HEK293T (cell line): ENCODE measurements around the gene ING5.
A peak's percentile ranks its signal among the peaks of the same experiment; 100 is the strongest.
"Not testable (repeated sequence)": the region's sequence is repeated elsewhere in the genome, so short reads cannot be mapped to it uniquely, and the experiment has no call there.

Experiments used
- CTCF ChIA-PET: fragments of 350-600 bp; formaldehyde crosslinking; extraction: SDS; loops from one replicate; lab custom pipeline; 2021; ENCODE audit warnings: antibody characterized with exemption, inconsistent platforms; lab: Yijun Ruan, JAX
- POLR2A ChIA-PET: fragments of 350-600 bp; formaldehyde crosslinking; extraction: SDS; loops from one replicate; lab custom pipeline; 2020; ENCODE audit warnings: antibody characterized with exemption, inconsistent platforms; lab: Yijun Ruan, JAX
- DNase-seq: peaks from one replicate; pipeline ENCODE4 v3.0.0; 2012; ENCODE audit warnings: mixed read lengths; ENCODE audit errors: extremely low spot score
- ARNT ChIP-seq: fragments of 450-650 bp; IDR thresholded peaks from 2 replicates; pipeline ENCODE4 v1.6.1; 2017; ENCODE audit warnings: mild to moderate bottlenecking
- BHLHE40 ChIP-seq: fragments of 450-650 bp; IDR thresholded peaks from 2 replicates; pipeline ENCODE4 v1.6.1; 2016; ENCODE audit warnings: mild to moderate bottlenecking, moderate library complexity, borderline replicate concordance
- CTBP1 ChIP-seq: fragments of 450-650 bp; IDR thresholded peaks from 2 replicates; pipeline ENCODE4 v1.6.1; 2016; ENCODE audit warnings: borderline replicate concordance
- ELF4 ChIP-seq: fragments of 450-650 bp; IDR thresholded peaks from 2 replicates; pipeline ENCODE4 v1.6.1; 2017; ENCODE audit warnings: antibody characterized with exemption
- FOXA1 ChIP-seq: fragments of 450-650 bp; IDR thresholded peaks from 2 replicates; pipeline ENCODE4 v1.6.1; 2016; ENCODE audit warnings: mild to moderate bottlenecking
- FOXK2 ChIP-seq: fragments of 450-650 bp; IDR thresholded peaks from 2 replicates; pipeline ENCODE4 v1.6.1; 2016; ENCODE audit warnings: mild to moderate bottlenecking
- FOXM1 ChIP-seq: fragments of 450-650 bp; IDR thresholded peaks from 2 replicates; pipeline ENCODE4 v1.6.1; 2017; ENCODE audit warnings: mild to moderate bottlenecking, borderline replicate concordance
- HDGF ChIP-seq: fragments of 450-650 bp; IDR thresholded peaks from 2 replicates; pipeline ENCODE4 v1.6.1; 2017; ENCODE audit warnings: antibody characterized with exemption, borderline replicate concordance
- L3MBTL2 ChIP-seq: fragments of 450-650 bp; conservative IDR thresholded peaks from 2 replicates; pipeline ENCODE4 v1.6.1; 2016; ENCODE audit warnings: mild to moderate bottlenecking
- LEF1 ChIP-seq: fragments of 450-650 bp; IDR thresholded peaks from 2 replicates; pipeline ENCODE4 v1.6.1; 2017; ENCODE audit warnings: mild to moderate bottlenecking, borderline replicate concordance
- NFRKB ChIP-seq: fragments of 450-650 bp; IDR thresholded peaks from 2 replicates; pipeline ENCODE4 v1.6.1; 2016; ENCODE audit warnings: mild to moderate bottlenecking, moderate library complexity
- SP1 ChIP-seq: fragments of 450-650 bp; IDR thresholded peaks from 2 replicates; pipeline ENCODE4 v1.6.1; 2017
- SUZ12 ChIP-seq: fragments of 450-650 bp; IDR thresholded peaks from 2 replicates; pipeline ENCODE4 v1.6.1; 2016; ENCODE audit warnings: mild to moderate bottlenecking
- TARDBP ChIP-seq: fragments of 450-650 bp; IDR thresholded peaks from 2 replicates; pipeline ENCODE4 v1.6.1; 2016
- ZNF384 ChIP-seq: fragments of 450-650 bp; IDR thresholded peaks from 2 replicates; pipeline ENCODE4 v1.6.1; 2016
- TF ChIP-seq, protein P1 (sequence below): fragments of 450-650 bp; IDR thresholded peaks from 2 replicates; pipeline ENCODE4 v1.6.1; 2016

Gene ING5

DNA sequence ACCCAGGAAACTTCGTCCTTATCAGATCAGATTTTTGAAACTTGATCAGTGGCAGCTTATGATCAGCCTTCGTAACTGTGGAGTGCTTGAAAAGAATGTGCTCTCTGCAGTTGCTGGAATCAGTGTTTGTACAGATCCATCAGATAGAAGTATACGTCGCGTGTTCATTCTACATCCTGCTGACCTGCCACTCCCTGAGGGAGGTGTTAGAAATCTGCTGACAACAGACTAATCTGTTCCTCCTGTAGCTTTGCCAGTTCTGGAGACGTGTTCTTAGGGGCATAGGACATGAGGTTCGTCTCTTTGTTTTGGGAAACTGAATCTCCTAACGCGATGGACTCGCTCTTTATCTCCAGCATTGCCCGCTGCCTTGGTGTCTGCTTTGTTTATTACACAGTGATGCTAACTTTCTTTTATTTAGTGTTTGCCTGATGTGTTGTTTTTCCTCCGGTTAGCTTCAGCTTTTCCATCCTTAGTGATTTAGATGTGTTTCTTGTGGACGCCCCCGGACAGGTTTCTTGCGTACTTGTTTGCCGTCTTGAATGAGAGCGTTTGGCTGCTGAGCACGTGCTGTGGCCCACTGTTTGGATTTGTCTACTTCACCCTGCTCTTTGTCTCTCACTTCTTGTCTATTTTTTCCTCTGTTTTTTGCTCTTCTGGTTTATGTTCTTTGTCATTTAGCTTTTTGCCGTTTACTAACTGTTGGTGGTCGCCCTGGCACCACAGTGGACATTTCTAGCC, 57.4 kb downstream of the ING5 start:
- TF ChIP-seq SP1 (no peak), ARNT (no peak), FOXK2 (no peak), L3MBTL2 (no peak), BHLHE40 (no peak), CTBP1 (no peak)
- ChIA-PET CTCF (no interaction called here), POLR2A (no interaction called here)
- no peak for DNase-seq

DNA sequence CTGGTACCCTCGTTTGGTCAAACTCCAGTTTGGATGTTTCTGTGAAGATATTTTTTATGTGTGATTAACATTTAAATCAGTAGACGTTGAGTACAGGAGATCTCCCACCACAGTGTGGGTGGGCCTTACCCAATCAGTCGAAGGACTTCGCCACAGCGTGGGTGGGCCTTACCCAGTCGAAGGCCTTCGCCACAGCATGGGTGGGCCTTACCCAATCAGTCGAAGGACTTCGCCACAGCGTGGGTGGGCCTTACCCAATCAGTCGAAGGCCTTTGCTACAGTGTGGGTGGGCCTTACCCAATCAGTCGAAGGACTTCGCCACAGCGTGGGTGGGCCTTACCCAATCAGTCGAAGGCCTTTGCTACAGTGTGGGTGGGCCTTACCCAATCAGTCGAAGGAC, 58.1 kb downstream of the ING5 start:
- CTCF ChIA-PET, DNase-seq, POLR2A ChIA-PET: not testable (repeated sequence)

DNA sequence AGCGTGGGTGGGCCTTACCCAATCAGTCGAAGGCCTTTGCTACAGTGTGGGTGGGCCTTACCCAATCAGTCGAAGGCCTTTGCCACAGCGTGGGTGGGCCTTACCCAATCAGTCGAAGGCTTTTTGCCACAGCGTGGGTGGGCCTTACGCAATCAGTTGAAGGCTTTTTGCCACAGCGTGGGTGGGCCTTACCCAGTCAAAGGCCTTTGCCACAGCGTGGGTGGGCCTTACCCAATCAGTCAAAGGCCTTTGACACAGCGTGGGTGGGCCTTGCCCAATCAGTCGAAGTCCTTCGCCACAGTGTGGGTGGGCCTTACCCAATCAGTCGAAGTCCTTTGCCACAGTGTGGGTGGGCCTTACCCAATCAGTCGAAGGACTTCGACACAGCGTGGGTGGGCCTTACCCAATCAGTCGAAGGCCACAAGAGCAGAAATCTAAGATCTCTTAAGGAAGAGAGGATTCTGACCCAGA, 58.5 kb downstream of the ING5 start:
- ChIA-PET CTCF (no interaction called here), POLR2A (no interaction called here)
- no peak for DNase-seq
- TF ChIP-seq SP1 (no peak), FOXM1 (peak; percentile 94)

DNA sequence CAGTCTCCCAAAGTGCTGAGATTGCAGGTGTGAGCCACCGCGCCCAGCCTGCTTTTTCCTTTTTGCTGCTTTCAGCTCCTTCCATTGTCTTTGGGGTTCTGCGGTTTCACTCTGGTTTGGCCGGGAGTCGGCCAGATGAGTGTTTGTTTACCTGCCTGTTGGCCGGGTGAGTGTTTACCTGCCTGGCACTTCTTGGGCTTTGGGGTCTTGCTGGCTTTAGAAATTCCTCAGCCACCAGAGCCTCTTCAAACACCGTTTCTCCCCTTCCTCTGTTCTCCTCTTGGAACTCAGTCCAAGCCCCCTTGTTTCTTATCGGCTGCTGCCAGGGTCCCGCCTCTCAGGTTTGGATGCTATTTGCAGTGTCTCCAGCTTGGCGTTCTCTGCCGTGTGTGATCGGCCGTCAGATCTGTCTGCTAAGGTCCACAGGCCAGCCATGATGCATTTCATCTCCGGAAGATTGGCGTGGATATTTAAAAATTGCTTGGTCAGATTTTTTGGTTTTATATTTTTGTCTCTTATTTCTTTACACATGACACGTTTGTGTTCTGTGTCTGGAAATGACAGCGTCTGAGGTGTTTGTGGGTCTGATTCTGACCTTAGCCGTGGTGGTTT, 60.6 kb downstream of the ING5 start:
- POLR2A ChIA-PET: no interaction called here
- DNase-seq: no peak
- CTCF ChIA-PET: no interaction called here
- TF ChIP-seq SP1 (no peak), CTBP1 (no peak), ELF4 (no peak), FOXK2 (no peak), ZNF384 (no peak), L3MBTL2 (no peak), BHLHE40 (no peak), NFRKB (no peak), TARDBP (no peak), ARNT (no peak), FOXM1 (no peak), LEF1 (no peak), FOXA1 (no peak), HDGF (no peak), SUZ12 (no peak)
- TF ChIP-seq, protein P1, sequence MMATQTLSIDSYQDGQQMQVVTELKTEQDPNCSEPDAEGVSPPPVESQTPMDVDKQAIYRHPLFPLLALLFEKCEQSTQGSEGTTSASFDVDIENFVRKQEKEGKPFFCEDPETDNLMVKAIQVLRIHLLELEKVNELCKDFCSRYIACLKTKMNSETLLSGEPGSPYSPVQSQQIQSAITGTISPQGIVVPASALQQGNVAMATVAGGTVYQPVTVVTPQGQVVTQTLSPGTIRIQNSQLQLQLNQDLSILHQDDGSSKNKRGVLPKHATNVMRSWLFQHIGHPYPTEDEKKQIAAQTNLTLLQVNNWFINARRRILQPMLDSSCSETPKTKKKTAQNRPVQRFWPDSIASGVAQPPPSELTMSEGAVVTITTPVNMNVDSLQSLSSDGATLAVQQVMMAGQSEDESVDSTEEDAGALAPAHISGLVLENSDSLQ: no peak

DNA sequence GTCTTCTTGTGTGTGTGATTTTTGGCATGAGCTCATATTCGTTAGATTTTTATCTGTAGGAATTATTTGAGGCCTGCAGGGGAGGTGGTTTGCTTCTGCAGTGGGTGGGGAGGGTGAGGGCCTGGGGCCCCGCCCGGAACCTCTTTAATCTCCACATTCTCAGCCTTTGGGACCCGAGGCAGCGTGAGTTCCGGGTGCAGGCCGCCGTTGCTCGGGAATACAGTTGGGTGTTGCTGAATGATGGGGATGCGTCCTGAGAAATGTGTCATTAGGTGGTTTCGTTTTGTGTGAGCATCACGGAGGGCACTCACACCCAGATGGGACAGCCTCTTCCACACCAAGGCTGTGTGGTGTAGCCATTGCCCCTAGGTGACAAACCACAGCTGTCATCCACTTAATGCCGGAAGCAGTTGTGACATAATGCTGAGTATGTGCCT, 61.1 kb downstream of the ING5 start:
- TF ChIP-seq CTBP1: no peak
- TF ChIP-seq TARDBP: no peak
- TF ChIP-seq SUZ12: no peak
- TF ChIP-seq FOXA1: no peak
- TF ChIP-seq LEF1: no peak
- TF ChIP-seq ELF4: no peak
- no peak for TF ChIP-seq ZNF384
- TF ChIP-seq SP1: no peak
- TF ChIP-seq L3MBTL2: no peak
- CTCF ChIA-PET: no interaction called here
- no peak for DNase-seq
- POLR2A ChIA-PET: no interaction called here

DNA sequence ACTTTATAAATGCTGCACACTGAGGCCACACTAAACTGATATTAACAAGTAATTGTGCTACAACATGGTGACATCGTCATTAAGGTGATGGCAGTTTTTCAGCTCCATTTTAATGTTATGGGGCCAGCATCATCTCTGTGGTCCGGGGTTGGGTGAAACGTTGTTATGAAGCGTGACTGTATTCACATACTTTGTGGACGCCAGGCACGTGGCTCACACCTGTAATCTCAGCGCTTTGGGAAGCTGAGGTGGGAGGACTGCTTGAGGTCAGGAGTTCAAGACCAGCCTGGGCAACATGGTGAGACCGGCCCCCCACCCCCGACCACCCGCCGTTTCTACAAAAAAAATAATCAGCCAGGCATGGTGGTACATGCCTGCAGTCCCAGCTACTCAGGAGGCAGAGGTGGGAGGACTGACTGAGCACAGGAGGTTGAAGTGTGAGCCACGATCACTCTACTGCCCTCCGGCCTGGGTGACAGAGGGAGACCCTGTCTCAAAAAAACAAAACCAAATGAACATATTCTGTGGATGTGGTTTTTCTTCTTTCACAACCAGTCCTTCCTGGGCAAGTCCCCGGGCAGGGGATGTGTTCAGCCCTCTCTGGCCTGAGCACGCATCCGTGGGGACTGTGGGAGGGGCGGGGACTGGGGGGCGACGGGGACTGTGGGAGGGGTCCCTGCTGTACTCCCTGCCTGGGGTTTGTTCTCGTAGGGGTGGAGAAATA, 61.9 kb downstream of the ING5 start:
- POLR2A ChIA-PET: no interaction called here
- no peak for TF ChIP-seq CTBP1
- no peak for TF ChIP-seq FOXA1
- TF ChIP-seq ELF4: no peak
- no peak for TF ChIP-seq ARNT
- TF ChIP-seq FOXK2: no peak
- no peak for TF ChIP-seq SUZ12
- TF ChIP-seq ZNF384: no peak
- no peak for DNase-seq
- CTCF ChIA-PET: no interaction called here

DNA sequence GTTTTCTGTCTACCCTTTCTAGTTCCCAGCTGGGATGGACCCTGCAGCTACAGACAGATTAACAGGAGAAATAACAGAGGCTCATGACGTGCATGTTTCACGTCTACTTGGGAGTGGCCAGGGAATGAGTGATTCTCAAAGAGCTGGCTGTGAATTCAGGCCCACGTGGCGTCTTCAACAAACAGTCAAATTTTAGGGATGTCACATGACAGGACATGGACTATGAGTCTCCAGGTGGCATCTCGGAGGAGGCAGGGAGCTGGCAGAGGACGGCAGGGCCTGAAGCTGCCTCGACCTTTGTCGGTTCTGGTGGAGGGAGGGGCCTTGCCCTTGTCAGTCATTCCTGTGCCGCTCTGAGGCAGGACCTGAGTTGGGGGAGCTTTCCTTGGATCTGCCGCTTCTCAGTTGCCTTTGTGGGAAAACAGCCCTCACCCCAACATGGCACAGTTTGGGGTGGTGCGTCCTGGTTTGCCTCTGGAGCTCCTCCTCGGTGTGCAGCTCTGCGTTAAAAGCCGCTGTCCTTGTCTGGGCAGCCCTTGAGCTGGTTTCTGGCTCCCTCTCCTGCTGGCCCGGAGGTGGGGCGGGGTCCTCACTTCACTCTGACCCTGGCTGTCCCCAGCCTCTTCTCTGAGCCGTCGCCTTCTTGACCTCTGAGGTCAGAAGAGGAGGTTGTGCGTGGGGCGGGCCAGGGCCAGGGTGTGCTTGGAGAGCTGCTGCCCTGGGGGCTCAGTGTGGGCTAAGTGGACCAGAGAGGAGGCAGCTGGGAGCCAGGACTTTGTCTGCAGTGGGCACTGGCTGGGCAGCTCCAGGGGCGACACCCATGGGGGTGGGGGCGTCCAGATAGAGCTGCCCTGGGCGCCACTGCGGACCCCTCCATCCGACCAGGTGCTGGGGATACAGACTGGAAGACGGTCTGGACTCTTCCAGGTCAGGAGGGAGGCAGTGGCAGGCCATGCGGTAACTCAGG, 62.7 kb downstream of the ING5 start:
- ChIA-PET CTCF (no interaction called here), POLR2A (no interaction called here)
- TF ChIP-seq SP1: no peak
- no peak for TF ChIP-seq HDGF
- no peak for TF ChIP-seq FOXK2
- TF ChIP-seq FOXM1: no peak
- TF ChIP-seq ZNF384: no peak
- no peak for DNase-seq
